NOMO-1 treated with dmso at 0.1 percent for 144 hours (cell line): Measurements from ENCODE around the gene FXR2.
A peak's percentile ranks its signal among the peaks of the same experiment; 100 is the strongest.

Experiments
- DNase-seq: peaks from one replicate; lab custom pipeline; 2025; ENCODE audit not compliant: unreplicated experiment; lab: John Stamatoyannopoulos, UW

Gene FXR2

DNA sequence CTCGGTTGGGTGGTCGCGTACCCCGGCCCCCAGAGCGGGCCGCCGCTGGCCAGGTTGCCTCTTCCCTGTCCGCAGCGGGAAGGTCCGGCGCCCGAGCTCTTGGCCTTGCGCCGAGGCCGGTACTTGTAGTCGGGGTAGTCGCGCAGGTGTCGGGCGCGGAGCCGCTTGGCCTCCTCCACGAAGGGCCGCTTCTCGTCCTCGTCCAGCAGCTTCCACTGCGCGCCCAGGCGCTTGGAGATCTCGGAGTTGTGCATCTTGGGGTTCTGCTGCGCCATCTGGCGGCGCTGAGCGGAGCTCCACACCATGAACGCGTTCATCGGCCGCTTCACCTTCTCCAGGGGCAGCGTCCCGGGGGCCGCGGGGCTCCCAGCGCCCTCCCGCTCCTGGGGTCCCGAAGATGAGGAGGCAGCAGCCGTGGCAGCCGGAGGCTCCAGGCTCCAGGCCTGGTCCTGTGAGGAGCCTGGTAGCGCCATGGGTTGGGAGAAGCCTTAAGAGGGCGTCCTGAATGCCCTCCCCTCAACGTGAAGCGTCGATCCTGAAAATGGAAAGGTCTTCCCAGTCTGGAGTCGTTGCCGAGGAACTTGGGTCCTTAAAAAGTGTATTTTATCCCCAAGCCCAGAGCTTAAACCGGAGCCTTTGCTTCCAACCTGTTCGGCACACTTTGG is 25.4 kb downstream of the FXR2 start:
- peak; percentile 62 for DNase-seq

DNA sequence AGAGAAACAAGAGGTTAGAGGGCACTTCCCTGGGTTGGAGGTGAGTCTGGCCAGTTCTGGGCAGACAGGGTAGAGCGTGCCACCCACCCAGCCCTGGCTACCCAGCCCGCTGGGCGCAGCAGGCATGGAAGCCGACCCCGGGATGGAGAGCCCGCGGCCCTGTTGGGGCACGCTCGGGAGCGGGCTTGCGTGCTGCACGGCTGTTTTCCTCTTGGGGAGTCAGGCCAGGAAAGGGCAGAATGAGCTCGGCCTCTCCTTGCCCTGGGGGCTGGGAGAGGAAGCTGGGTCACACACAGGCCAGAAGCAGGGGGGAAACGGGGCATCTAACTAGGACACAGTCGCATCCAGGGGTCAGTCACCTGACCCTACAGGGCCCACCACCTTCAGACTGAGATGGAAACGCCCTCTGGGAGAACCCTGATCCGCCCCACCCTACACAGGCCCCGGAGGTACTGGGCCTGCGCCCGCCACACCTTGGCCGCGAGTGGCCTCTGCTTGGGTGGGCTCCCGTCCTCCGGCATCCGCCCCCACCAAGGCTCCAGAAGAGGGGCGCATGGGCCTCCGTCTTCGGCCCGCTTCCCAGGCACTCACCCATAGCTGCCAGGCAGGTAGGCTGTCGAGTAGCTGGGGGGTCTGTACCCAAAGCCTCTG is 26.0 kb downstream of the FXR2 start:
- DNase-seq: no peak

DNA sequence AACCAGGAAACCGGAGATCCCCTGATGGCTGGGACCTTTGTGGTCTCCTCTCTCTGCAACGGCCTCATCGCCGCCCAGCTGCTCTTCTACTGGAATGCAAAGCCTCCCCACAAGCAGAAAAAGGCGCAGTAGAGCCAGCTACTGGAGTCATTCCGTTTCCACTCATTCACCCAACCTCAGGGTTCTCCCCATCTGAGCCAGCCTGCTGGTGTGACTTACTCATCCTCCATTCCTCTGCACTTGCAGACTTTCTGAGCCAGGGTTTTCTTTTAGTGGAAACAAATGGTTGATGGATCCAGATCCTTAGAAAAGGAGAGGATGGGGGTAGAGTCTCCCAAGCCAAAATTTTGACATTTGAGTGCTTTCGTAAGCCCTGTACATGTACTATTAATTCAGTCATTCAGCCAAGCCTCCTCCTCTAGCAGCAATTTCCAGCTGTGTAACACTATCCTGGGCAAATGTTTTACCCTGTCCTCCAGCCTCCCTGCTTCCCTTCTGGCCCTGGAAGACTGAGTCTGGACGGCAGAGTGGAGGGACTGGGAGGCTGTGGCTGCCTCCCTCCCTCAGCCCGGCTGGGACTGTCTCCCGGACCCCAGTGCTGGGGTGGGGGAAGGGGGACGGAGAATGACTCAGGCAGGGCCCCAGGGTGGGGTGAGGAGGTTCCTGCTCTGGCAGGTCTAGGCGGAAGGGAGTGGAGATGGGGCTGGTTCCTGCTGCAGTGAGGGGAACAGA is 27.1 kb downstream of the FXR2 start:
- no peak for DNase-seq

- DNase-seq: no peak
Measured at GRCh38 chr17:7586673-7587419, 27.9 kb downstream of the FXR2 start.

GRCh38 chr17:7583253-7584109 is 31.2 kb downstream of the FXR2 start, which contains the start of gene MPDU1:
TSS of gene MPDU1 (plus strand) at chr17:7583852. CDS start at chr17:7583863, 11 bp downstream.
- DNase-seq: peak; percentile 98

DNA sequence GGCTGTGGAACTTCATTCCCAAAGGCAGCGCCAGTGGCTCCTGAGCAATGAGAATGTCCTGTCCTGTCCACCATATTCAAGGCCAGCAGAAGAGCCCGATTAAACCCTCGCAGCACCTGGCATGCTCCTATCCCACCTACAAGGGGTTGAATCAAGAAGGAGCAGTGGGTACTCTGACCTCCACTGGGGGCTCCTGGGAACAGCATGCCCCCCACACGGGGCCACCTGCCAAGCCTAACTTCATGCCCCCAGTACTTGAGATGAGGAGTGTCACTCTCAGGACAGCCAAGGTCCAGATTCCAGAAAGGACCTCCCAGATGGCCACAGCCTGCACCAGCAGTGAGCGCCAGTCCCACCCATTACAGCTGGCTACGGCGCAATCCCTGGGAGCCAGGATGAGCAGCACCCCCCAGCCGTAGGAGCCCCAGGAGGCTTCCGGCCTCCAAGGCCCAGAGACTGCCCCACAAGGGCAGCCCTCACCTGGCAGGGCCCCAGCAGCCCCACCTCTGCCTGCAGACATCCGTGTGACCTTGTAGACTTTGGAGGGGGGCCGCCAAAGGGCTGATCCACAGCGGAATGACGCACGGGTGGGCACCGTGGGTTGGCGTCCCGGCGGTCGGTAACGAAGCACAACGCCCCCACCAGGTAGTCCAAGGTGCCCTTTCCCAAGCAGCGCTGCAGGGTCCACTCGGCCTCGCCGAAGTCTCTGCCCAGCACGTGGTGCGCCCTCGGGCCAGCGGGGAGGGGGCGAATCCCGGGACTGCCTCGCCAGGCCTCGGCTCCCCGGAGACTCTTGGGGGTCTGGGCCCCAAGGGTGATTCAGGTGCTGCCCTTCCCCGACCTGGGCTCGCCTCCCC is 32.1 kb downstream of the FXR2 start:
- DNase-seq: no peak

DNA sequence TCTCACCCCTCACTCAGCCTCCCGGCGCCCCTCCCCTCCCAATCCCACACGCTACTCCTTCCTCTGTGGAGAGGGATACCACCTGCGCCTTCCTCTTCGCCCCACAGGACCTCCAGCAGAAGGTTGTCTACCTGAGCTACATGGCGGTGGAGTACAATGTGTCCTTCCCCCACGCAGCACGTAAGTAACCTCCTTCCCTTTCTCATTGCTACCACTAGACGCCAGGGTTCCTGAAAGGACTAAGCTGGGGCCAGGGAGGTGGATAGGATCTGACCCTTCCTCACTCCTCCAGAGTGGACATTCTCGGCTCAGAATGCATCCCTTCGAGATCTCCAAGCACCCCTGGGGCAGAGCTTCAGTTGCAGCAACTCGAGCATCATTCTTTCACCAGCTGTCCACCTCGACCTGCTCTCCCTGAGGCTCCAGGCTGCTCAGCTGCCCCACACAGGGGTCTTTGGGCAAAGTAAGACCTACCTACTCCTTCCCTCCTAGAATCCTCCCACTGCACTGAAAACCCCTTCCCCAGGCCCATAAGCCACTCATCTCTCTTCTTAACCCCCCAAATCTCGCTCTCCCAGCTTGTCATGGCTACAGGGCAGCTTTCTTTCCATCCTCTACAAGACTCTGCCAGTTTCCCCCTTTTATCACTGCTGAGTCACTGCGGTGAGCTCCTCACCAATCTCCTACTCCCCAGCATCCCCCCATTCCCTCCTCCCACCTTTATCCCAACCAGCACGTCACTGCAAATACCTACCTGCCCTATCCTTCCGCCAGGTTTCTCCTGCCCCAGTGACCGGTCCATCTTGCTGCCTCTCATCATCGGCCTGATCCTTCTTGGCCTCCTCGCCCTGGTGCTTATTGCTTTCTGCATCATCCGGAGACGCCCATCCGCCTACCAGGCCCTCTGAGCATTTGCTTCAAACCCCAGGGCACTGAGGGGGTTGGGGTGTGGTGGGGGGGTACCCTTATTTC is 33.8 kb downstream of the FXR2 start:
- DNase-seq: no peak

GRCh38 chr17:7579834-7580603 is 34.7 kb downstream of the FXR2 start:
- no peak for DNase-seq

DNA sequence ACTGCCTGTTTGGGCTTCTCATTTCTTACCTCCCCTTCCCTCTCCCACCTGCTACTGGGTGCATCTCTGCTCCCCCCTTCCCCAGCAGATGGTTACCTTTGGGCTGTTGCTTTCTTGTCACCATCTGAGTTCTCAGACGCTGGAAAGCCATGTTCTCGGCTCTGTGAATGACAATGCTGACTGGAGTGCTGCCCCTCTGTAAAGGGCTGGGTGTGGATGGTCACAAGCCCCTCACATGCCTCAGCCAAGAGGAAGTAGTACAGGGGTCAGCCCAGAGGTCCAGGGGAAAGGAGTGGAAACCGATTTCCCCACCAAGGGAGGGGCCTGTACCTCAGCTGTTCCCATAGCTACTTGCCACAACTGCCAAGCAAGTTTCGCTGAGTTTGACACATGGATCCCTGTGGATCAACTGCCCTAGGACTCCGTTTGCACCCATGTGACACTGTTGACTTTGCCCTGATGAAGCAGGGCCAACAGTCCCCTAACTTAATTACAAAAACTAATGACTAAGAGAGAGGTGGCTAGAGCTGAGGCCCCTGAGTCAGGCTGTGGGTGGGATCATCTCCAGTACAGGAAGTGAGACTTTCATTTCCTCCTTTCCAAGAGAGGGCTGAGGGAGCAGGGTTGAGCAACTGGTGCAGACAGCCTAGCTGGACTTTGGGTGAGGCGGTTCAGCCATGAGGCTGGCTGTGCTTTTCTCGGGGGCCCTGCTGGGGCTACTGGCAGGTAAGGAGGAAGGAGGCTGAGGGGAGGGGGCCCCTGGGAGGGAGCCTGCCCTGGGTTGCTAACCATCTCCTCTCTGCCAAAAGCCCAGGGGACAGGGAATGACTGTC is 35.5 kb downstream of the FXR2 start, which contains the start of gene CD68:
TSS of gene CD68 (plus strand) at position 638 of the 833 bp plus-strand sequence. CDS start at position 678, 40 bp downstream.
- peak; percentile 99 for DNase-seq

DNA sequence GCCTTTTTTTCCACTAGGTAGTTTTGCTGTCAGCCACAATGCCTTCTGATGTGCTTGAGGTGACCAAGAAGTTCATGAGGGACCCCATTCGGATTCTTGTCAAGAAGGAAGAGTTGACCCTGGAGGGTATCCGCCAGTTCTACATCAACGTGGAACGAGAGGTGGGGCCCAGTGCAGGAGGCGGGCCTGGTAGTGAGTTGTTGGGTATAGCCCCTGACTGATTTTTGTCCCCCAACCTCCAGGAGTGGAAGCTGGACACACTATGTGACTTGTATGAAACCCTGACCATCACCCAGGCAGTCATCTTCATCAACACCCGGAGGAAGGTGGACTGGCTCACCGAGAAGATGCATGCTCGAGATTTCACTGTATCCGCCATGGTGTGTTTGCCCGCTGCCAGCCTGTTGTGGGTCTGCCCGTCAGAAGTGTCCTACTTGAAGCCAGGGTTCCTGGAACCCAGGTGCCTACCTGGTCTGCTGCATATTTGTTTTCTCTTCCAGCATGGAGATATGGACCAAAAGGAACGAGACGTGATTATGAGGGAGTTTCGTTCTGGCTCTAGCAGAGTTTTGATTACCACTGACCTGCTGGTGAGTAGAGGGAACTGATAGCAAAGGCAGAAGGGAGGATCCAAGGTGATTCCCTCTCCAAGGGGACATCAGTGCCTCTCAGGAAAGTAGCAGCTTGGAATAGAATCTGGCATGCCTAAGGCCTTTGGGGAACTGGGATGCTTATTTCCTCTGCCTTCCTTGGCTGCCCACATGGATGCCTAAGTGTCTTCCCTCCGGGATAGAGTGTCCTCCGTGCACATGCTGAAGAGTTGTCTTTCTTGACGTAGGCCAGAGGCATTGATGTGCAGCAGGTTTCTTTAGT is 37.1 kb downstream of the FXR2 start:
- no peak for DNase-seq

- DNase-seq: no peak
Measured at GRCh38 chr17:7576432-7576937, 38.2 kb downstream of the FXR2 start.

GRCh38 chr17:7575959-7576358 is 38.7 kb downstream of the FXR2 start:
- no peak for DNase-seq

GRCh38 chr17:7575481-7575883 is 39.2 kb downstream of the FXR2 start:
- no peak for DNase-seq

GRCh38 chr17:7574176-7574953 is 40.3 kb downstream of the FXR2 start:
- DNase-seq: no peak
